Measurements from ENCODE around the gene SCML2. TPM values are rescaled to one million over a fixed set of nuclear protein-coding genes. Genes with fewer than 3 reads are reported as not detected.

Gene SCML2
- total and polyA plus RNA-seq, 9 donors = 3.1 to 6.7 (median 5.1) TPM

- intact Hi-C loops (cut with DNase I) = no loop called here
- Histone ChIP-seq H3K27me3 (no peaks in the 10 kb centered on the region), H3K4me3 (no peak overlapping the region), H3K4me1 (ENCODE audit: insufficient read depth) (peaks cover 2% of the 10 kb centered on the region), H3K27ac (no peak overlapping the region), H3K36me3 (no peaks in the 10 kb centered on the region), H3K9me3 (no peaks in the 10 kb centered on the region)
- TF ChIP-seq POLR2A (IDR thresholded peaks at IDR 0.05) = no peak
- TF ChIP-seq CTCF (IDR thresholded peaks at IDR 0.05) = no peak
- TF ChIP-seq EP300 (IDR thresholded peaks at IDR 0.05) = no peak
- WGBS, 3 donors = 29 to 46% (median 38%) methylated on average over 3 of the region's 3 CpGs
- DNase-seq = no peak
Observed at GRCh38 chrX:18288716-18289115, 65.8 kb downstream of the SCML2 start.

DNA sequence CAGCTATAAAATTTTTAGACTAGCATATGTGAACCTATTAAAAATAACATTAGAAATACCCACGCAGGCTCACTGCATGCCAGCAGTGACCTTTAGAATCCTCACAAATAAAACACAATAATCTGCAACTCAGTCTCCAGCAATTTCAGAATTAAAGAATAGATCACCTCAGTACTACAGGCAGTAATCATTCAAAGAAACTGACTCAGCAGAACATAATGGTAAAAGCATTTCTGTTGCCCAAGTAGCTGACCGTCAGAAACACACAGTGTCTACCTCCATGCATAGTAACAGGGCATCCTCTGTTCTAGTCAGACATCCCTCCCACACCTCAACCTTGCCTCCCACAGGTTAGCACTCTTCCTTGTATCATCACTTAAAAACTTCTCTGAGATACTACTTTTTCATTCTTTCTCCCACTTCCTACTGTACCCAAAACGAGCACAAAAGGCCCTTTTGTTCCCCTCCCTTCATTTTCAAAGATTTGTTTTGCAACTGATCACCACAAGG lies 68.1 kb downstream of the SCML2 start:
- intact Hi-C loops (cut with DNase I) = no loop called here
- no peak for TF ChIP-seq POLR2A (IDR thresholded peaks at IDR 0.05)
- no peak for TF ChIP-seq EP300 (IDR thresholded peaks at IDR 0.05)
- no peak for TF ChIP-seq CTCF (IDR thresholded peaks at IDR 0.05)
- 42 to 46% (median 45%) methylated on average over 3 of the region's 3 CpGs for WGBS, 3 donors

DNA sequence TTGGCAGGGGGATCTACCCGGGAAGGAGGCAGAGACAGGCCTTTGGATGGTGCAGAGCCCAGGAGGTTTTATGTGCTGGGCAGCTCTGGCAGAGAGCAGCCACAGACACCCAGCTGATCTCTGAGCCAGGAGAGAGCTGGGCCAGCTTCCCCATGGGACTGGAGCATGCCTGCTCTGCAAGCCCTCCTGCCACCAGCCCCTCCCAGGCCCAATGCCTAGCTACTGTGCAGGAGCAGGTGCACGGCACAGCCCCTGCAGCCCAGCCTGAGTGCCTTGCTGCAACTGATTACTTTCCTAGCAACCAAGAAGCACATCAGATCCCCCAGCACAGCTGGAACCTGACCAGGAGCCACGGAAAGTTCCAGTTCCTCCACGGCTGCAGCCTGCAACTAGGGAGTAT lies 76.0 kb downstream of the SCML2 start:
- H3K27me3 ChIP-seq = no peaks in the 10 kb centered on the region
- no peak for DNase-seq
- no peak overlapping the region for H3K27ac ChIP-seq
- no peak for TF ChIP-seq POLR2A (IDR thresholded peaks at IDR 0.05)
- no peak for TF ChIP-seq CTCF (IDR thresholded peaks at IDR 0.05)
- TF ChIP-seq EP300 (IDR thresholded peaks at IDR 0.05) = no peak
- no peak overlapping the region for H3K4me3 ChIP-seq
- peaks cover 0 to 3% of the 10 kb centered on the region in 2 donors for H3K9me3 ChIP-seq
- no peaks in the 10 kb centered on the region for H3K36me3 ChIP-seq
- no peaks in the 10 kb centered on the region for H3K4me1 ChIP-seq (ENCODE audit: insufficient read depth)
- WGBS, 3 donors = 84 to 100% (median 93%) methylated on average over 3 to 4 of the region's 4 CpGs
- intact Hi-C loops (cut with DNase I) = no loop called here

More for the DNA sequence above, 68.1 kb downstream of the SCML2 start:
- peaks cover 2% of the 10 kb centered on the region for H3K4me1 ChIP-seq (ENCODE audit: insufficient read depth)
- H3K36me3 ChIP-seq = no peaks in the 10 kb centered on the region
- H3K9me3 ChIP-seq = no peaks in the 10 kb centered on the region
- H3K27me3 ChIP-seq = no peaks in the 10 kb centered on the region
- H3K4me3 ChIP-seq = no peak overlapping the region
- H3K27ac ChIP-seq = no peak overlapping the region
- no peak for DNase-seq

DNA sequence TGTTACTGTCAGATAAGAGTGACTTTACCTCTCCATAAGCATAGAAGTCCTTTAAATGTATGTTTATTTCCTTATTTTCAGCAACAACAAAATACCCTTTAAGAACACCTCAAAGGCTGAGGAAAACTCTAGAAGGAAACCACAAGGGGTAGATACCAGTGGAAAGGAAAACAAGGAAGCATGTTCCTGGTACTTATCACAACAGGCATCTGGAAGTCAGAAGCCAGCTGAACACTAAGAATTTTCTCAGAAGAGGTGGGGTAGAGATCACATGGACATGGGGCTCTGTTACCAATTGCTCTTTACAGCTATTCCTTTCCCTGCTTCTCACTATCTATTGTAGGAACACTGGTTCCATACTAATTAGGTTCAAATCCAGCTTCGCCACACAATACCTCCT lies 82.3 kb downstream of the SCML2 start:
- Histone ChIP-seq H3K4me3 (no peak overlapping the region), H3K4me1 (ENCODE audit: insufficient read depth) (no peaks in the 10 kb centered on the region), H3K27me3 (no peaks in the 10 kb centered on the region), H3K9me3 (peaks cover 0 to 3% of the 10 kb centered on the region in 2 donors), H3K27ac (no peak overlapping the region), H3K36me3 (no peaks in the 10 kb centered on the region)
- no peak for TF ChIP-seq POLR2A (IDR thresholded peaks at IDR 0.05)
- TF ChIP-seq CTCF (IDR thresholded peaks at IDR 0.05) = no peak
- no peak for TF ChIP-seq EP300 (IDR thresholded peaks at IDR 0.05)
- 91 to 92% (median 92%) methylated on average over 1 of the region's 1 CpG for WGBS, 3 donors
- intact Hi-C loops (cut with DNase I) = no loop called here
- DNase-seq = no peak
